ENCODE measurements around the gene TOB1.

- TF ChIP-seq POLR2AphosphoS5 (IDR thresholded peaks at IDR 0.05; ENCODE audit: low read depth, low read length) (no peak), SIN3A (IDR thresholded peaks at IDR 0.05; ENCODE audit: borderline replicate concordance, insufficient read depth, low read length) (no peak)
Observed at GRCh38 chr17:50906443-50906842, 40.3 kb upstream of the TOB1 start.
